Measurements from ENCODE around the gene PLXDC2. TPM values are rescaled to one million over a fixed set of nuclear protein-coding genes. Genes with fewer than 3 reads are reported as not detected.

Gene PLXDC2
- total and polyA plus RNA-seq, 2 donors from 2014 or later, result 11.9 to 42.1 TPM

- intact Hi-C loops (cut with DNase I), result no loop called here
- FAIRE-seq, result no peak
- no peaks in the 10 kb centered on the region for H3K4me1 ChIP-seq (ENCODE audit: control insufficient read depth in 2 of 3, insufficient read depth in 2 of 3, low read depth in 1 of 3, low read length in 3 of 3)
- H3K9me3 ChIP-seq (ENCODE audit: control insufficient read depth in 2 of 3, insufficient read depth in 1 of 3, low read length in 3 of 3), result no peaks in the 10 kb centered on the region
- TF ChIP-seq, protein P1, sequence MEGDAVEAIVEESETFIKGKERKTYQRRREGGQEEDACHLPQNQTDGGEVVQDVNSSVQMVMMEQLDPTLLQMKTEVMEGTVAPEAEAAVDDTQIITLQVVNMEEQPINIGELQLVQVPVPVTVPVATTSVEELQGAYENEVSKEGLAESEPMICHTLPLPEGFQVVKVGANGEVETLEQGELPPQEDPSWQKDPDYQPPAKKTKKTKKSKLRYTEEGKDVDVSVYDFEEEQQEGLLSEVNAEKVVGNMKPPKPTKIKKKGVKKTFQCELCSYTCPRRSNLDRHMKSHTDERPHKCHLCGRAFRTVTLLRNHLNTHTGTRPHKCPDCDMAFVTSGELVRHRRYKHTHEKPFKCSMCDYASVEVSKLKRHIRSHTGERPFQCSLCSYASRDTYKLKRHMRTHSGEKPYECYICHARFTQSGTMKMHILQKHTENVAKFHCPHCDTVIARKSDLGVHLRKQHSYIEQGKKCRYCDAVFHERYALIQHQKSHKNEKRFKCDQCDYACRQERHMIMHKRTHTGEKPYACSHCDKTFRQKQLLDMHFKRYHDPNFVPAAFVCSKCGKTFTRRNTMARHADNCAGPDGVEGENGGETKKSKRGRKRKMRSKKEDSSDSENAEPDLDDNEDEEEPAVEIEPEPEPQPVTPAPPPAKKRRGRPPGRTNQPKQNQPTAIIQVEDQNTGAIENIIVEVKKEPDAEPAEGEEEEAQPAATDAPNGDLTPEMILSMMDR (IDR thresholded peaks at IDR 0.05; ENCODE audit: borderline replicate concordance, extremely low read depth, insufficient read depth), result no peak
- H3K27ac ChIP-seq (ENCODE audit: low read depth in 2 of 2, low read length in 2 of 2), result no peak overlapping the region
- no peaks in the 10 kb centered on the region for H3K27me3 ChIP-seq (ENCODE audit: control insufficient read depth, insufficient read depth, low read length)
- H3K4me3 ChIP-seq (ENCODE audit: low read length in 3 of 3), result no peak overlapping the region
- no peak overlapping the region for H3K9ac ChIP-seq (ENCODE audit: low read length in 3 of 3)
- DNase-seq, result no peak
- H3K36me3 ChIP-seq (ENCODE audit: control insufficient read depth in 2 of 3, insufficient read depth in 3 of 3, low read length in 3 of 3), result no peaks in the 10 kb centered on the region
Observed at GRCh38 chr10:20115894-20116293, 299.7 kb downstream of the PLXDC2 start.

- no peak for DNase-seq
- H3K9me3 ChIP-seq (ENCODE audit: control insufficient read depth in 2 of 3, insufficient read depth in 1 of 3, low read length in 3 of 3), result no peaks in the 10 kb centered on the region
- TF ChIP-seq, protein P1 (IDR thresholded peaks at IDR 0.05; ENCODE audit: borderline replicate concordance, extremely low read depth, insufficient read depth), result no peak
- intact Hi-C loops (cut with DNase I), result no loop called here
- H3K27me3 ChIP-seq (ENCODE audit: control insufficient read depth, insufficient read depth, low read length), result no peaks in the 10 kb centered on the region
- H3K9ac ChIP-seq (ENCODE audit: low read length in 3 of 3), result no peak overlapping the region
- H3K36me3 ChIP-seq (ENCODE audit: control insufficient read depth in 2 of 3, insufficient read depth in 3 of 3, low read length in 3 of 3), result no peaks in the 10 kb centered on the region
- no peak overlapping the region for H3K4me3 ChIP-seq (ENCODE audit: low read length in 3 of 3)
- H3K4me1 ChIP-seq (ENCODE audit: control insufficient read depth in 2 of 3, insufficient read depth in 2 of 3, low read depth in 1 of 3, low read length in 3 of 3), result no peaks in the 10 kb centered on the region
- FAIRE-seq, result no peak
- no peak overlapping the region for H3K27ac ChIP-seq (ENCODE audit: low read depth in 2 of 2, low read length in 2 of 2)
Observed at GRCh38 chr10:20117471-20117870, 301.2 kb downstream of the PLXDC2 start.

DNA sequence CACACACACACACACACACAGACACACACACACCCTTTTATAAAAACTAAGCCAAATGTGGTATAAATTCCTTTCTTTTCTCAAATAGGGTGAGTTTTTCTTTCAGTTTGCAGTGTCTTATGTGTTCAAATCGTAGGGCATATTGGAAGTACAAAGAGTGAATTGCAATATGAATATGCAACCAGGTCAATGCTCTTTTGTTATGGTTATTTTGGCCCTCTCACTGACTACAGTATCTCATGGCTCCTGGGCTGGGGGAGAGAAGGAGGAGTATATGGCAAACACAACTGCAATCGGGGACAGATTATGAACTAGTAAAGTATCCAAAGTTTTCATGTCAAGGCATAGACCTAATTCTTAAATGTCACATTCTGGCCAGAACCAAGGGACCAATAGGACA lies 301.9 kb downstream of the PLXDC2 start:
- Histone ChIP-seq H3K9me3 (ENCODE audit: control insufficient read depth in 2 of 3, insufficient read depth in 1 of 3, low read length in 3 of 3) (no peaks in the 10 kb centered on the region), H3K27me3 (ENCODE audit: control insufficient read depth, insufficient read depth, low read length) (no peaks in the 10 kb centered on the region), H3K36me3 (ENCODE audit: control insufficient read depth in 2 of 3, insufficient read depth in 3 of 3, low read length in 3 of 3) (no peaks in the 10 kb centered on the region), H3K4me1 (ENCODE audit: control insufficient read depth in 2 of 3, insufficient read depth in 2 of 3, low read depth in 1 of 3, low read length in 3 of 3) (no peaks in the 10 kb centered on the region), H3K9ac (ENCODE audit: low read length in 3 of 3) (no peak overlapping the region), H3K27ac (ENCODE audit: low read depth in 2 of 2, low read length in 2 of 2) (no peak overlapping the region), H3K4me3 (ENCODE audit: low read length in 3 of 3) (no peak overlapping the region)
- TF ChIP-seq, protein P1 (IDR thresholded peaks at IDR 0.05; ENCODE audit: borderline replicate concordance, extremely low read depth, insufficient read depth), result no peak
- no peak for FAIRE-seq
- intact Hi-C loops (cut with DNase I), result no loop called here
- DNase-seq, result no peak

GRCh38 chr10:20128811-20129210 lies 312.6 kb downstream of the PLXDC2 start:
- Histone ChIP-seq H3K4me3 (ENCODE audit: low read length in 3 of 3) (no peak overlapping the region), H3K9me3 (ENCODE audit: control insufficient read depth in 2 of 3, insufficient read depth in 1 of 3, low read length in 3 of 3) (peaks cover 0 to 4% (median 4%) of the 10 kb centered on the region in 3 donors), H3K27ac (ENCODE audit: low read depth in 2 of 2, low read length in 2 of 2) (no peak overlapping the region), H3K36me3 (ENCODE audit: control insufficient read depth in 2 of 3, insufficient read depth in 3 of 3, low read length in 3 of 3) (no peaks in the 10 kb centered on the region), H3K9ac (ENCODE audit: low read length in 3 of 3) (no peak overlapping the region), H3K4me1 (ENCODE audit: control insufficient read depth in 2 of 3, insufficient read depth in 2 of 3, low read depth in 1 of 3, low read length in 3 of 3) (no peaks in the 10 kb centered on the region), H3K27me3 (ENCODE audit: control insufficient read depth, insufficient read depth, low read length) (no peaks in the 10 kb centered on the region)
- TF ChIP-seq, protein P1 (IDR thresholded peaks at IDR 0.05; ENCODE audit: borderline replicate concordance, extremely low read depth, insufficient read depth), result no peak
- FAIRE-seq (no peak), DNase-seq (no peak)
- intact Hi-C loops (cut with DNase I), result no loop called here

Data from kidney (tissue), 14 donors.